Endothelial cell of umbilical vein (primary cell): ENCODE results near the gene KCTD17. TPM values are rescaled to one million over a fixed set of nuclear protein-coding genes. Genes with fewer than 3 reads are reported as not detected.

ENCODE experiments used
- BruUV-seq: library from RNA; stranded (reverse); fragments of 400-500 nt; replicated peaks from 2 replicates; lab custom pipeline; 2021; lab: Mats Ljungman, UMichigan
- CTCF ChIA-PET: fragments of 300-600, 350-600 bp; sonication (Branson Sonifier 250); formaldehyde crosslinking; loops from one replicate; lab custom pipeline; 2021; ENCODE audit warnings: antibody characterized with exemption, inconsistent platforms; lab: Charles Lee
- POLR2A ChIA-PET: fragments of 300-600, 350-600 bp; sonication (Branson Sonifier 250); formaldehyde crosslinking; loops from one replicate; lab custom pipeline; 2021; ENCODE audit warnings: antibody characterized with exemption, inconsistent platforms; lab: Charles Lee
- DNase-seq: peaks from one replicate; pipeline ENCODE4 v3.0.0-alpha.2; 2011; ENCODE audit warnings: low read depth, low spot score
- FAIRE-seq: peaks from 2 replicates; lab custom pipeline; 2011; peaks lifted over from hg19 to GRCh38; lab: Jason Lieb, UNC
- H2AFZ ChIP-seq: 2 replicates; pipeline ENCODE4 v1.6.0; 2012; ENCODE audit warnings: low read depth, low read length, control low read depth, inconsistent platforms
- H3K27ac ChIP-seq: 2 replicates; pipeline ENCODE4 v1.5.1; 2011; ENCODE audit warnings: low read depth, mild to moderate bottlenecking, control low read depth, low read length, moderate library complexity; ENCODE audit not compliant: insufficient read depth
- H3K27me3 ChIP-seq, 2 experiments: 2 replicates each; pipeline versions ENCODE4 v1.6.0 to v1.6.1; 2011; ENCODE audit warnings: low read length in 2 of 2, mixed read lengths in 1 of 2; ENCODE audit not compliant: control insufficient read depth in 2 of 2, insufficient read depth in 2 of 2
- H3K36me3 ChIP-seq, 2 experiments: 2 replicates in 1 of 2; 3 replicates in 1 of 2; pipeline ENCODE4 v1.5.1; 2011; ENCODE audit warnings: low read length in 2 of 2, mild to moderate bottlenecking in 1 of 2, moderate library complexity in 1 of 2; ENCODE audit not compliant: control insufficient read depth in 2 of 2, insufficient read depth in 2 of 2; ENCODE audit errors: extremely low read depth in 1 of 2
- H3K4me1 ChIP-seq: 3 replicates; pipeline ENCODE4 v1.5.1; 2011; ENCODE audit warnings: mild to moderate bottlenecking, low read length; ENCODE audit not compliant: control insufficient read depth, insufficient read depth; ENCODE audit errors: extremely low read depth
- H3K4me2 ChIP-seq: 2 replicates; pipeline ENCODE4 v1.6.1; 2011; ENCODE audit warnings: low read length, control low read depth, mixed read lengths; ENCODE audit not compliant: insufficient read depth
- H3K4me3 ChIP-seq, 3 experiments: fragments of 200-600 bp in 1 of 3; sonication (generic), shearing (Covaris generic) in 1 of 3; replicated peaks in 1 of 3; 2 replicates each; pipeline ENCODE4 v1.5.1; 2011 to 2016; ENCODE audit warnings: control low read depth in 3 of 3, low read length in 3 of 3, mild to moderate bottlenecking in 2 of 3, inconsistent platforms in 1 of 3, low read depth in 1 of 3, moderate library complexity in 1 of 3; ENCODE audit not compliant: insufficient read depth in 1 of 3
- H3K79me2 ChIP-seq: 2 replicates; pipeline ENCODE4 v1.6.0; 2012; ENCODE audit warnings: low read length, inconsistent platforms; ENCODE audit not compliant: control insufficient read depth, insufficient read depth
- H3K9ac ChIP-seq: replicated peaks from 2 replicates; pipeline ENCODE3; 2011; ENCODE audit warnings: low read length, control low read depth; ENCODE audit not compliant: insufficient read depth; ENCODE audit errors: extremely low read depth
- H3K9me1 ChIP-seq: replicated peaks from 3 replicates; pipeline ENCODE4 v1.6.0; 2011; ENCODE audit warnings: mild to moderate bottlenecking, low read length; ENCODE audit not compliant: control insufficient read depth, insufficient read depth; ENCODE audit errors: extremely low read depth
- H3K9me3 ChIP-seq: replicated peaks from 2 replicates; pipeline ENCODE4 v1.5.1; 2012; ENCODE audit warnings: low read length, inconsistent platforms; ENCODE audit not compliant: control insufficient read depth, insufficient read depth
- H4K20me1 ChIP-seq: replicated peaks from 2 replicates; pipeline ENCODE3; 2011; ENCODE audit warnings: mild to moderate bottlenecking, low read length; ENCODE audit not compliant: control insufficient read depth, insufficient read depth; ENCODE audit errors: extremely low read depth
- EZH2 ChIP-seq: IDR thresholded peaks from 2 replicates; pipeline ENCODE4 v1.6.1; 2012; ENCODE audit warnings: borderline replicate concordance, low read depth, mild to moderate bottlenecking, moderate library complexity, low read length, inconsistent platforms; ENCODE audit not compliant: severe bottlenecking
- FOS ChIP-seq: IDR thresholded peaks from 2 replicates; pipeline ENCODE4 v1.6.1; 2011; ENCODE audit warnings: mild to moderate bottlenecking, low read length, moderate library complexity, borderline replicate concordance; ENCODE audit not compliant: insufficient read depth
- GATA2 ChIP-seq: IDR thresholded peaks from 2 replicates; pipeline ENCODE4 v1.7.0; 2011; ENCODE audit warnings: low read depth, mild to moderate bottlenecking, moderate library complexity, mixed read lengths, low read length; ENCODE audit not compliant: insufficient read length, insufficient read depth
- JUN ChIP-seq: IDR thresholded peaks from 2 replicates; pipeline ENCODE4 v1.6.1; 2011; ENCODE audit warnings: borderline replicate concordance, low read depth; ENCODE audit not compliant: insufficient read length, insufficient read depth
- MYC ChIP-seq: IDR thresholded peaks from one replicate; pipeline ENCODE4 v1.6.1; 2011; ENCODE audit warnings: mild to moderate bottlenecking, low read depth, low read length
- POLR2A ChIP-seq: IDR thresholded peaks from 2 replicates; pipeline ENCODE4 v1.6.1; 2012; ENCODE audit warnings: low read depth, mild to moderate bottlenecking, control low read depth, low read length
- POLR2AphosphoS5 ChIP-seq: IDR thresholded peaks from 2 replicates; pipeline ENCODE4 v1.6.1; 2012; ENCODE audit warnings: low read depth, mild to moderate bottlenecking, control low read depth, low read length, moderate library complexity; ENCODE audit not compliant: insufficient read depth
- dilution Hi-C: fragments of 300-500 bp; cut with MboI; formaldehyde crosslinking; loops from one replicate; pipeline ENCODE4 v1.15.0; 2019; ENCODE audit warnings: low sequenced_read_pairs; ENCODE audit not compliant: extremely low pct_ligation_motif_present
- intact Hi-C: fragments of 100-400 bp; cut with micrococcal nuclease; formaldehyde crosslinking; loops from one replicate; pipeline ENCODE4 v1.10.0; 2022
- polyA plus RNA-seq, 4 experiments: library from polyadenylated mRNA; depleted of rRNA in 3 of 4; stranded (reverse) in 3 of 4; unstranded in 1 of 4; fragments of >200 nt; gene quantifications; 2 replicates each; pipeline versions ENCODE4 v1.2.1 to v1.2.3, GENCODE V29; 2011 to 2012; ENCODE audit warnings: missing spikeins in 1 of 4
- total RNA-seq: library from RNA; stranded (reverse); gene quantifications from 2 replicates; pipeline ENCODE4 v1.2.3, GENCODE V29; 2021
- TF ChIP-seq, protein P1 (sequence below): IDR thresholded peaks from 2 replicates; pipeline ENCODE4 v1.6.1; 2011; ENCODE audit not compliant: insufficient read depth, insufficient read length
- TF ChIP-seq, protein P2 (sequence below), 2 donors: IDR thresholded peaks; 1 replicate in 1 of 2; 2 replicates in 1 of 2; pipeline ENCODE4 v1.5.1; 2011; ENCODE audit warnings: low read length in 2 of 2, mild to moderate bottlenecking in 2 of 2, moderate library complexity in 2 of 2, control low read depth in 1 of 2, inconsistent platforms in 1 of 2, low read depth in 1 of 2; ENCODE audit not compliant: insufficient read depth in 1 of 2; ENCODE audit errors: extremely low read depth in 1 of 2

KCTD17 gene
- total and polyA plus RNA-seq, 2 donors (not counting 3 experiments of a cell fraction or from before 2014, with no cell fraction given): 59.2 to 73.0 TPM

DNA sequence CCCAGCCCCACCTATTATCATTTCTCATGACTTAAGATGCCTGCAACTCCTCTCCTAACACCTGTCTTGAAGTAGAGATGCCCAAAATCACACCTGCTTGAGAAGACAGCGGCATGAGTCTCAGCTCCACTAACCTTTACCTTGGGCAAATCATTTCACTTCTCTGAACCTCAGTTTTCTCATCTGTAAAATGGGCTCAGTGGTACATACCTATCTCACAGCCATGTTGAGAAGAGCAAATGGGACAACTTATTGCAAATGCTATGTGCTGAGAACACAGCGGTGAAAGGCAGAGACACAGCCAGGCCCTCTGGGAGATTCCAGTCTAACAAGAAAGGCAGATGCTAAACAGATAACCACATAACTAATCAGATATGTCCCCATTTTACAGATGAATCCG lies 40.1 kb upstream of the KCTD17 start:
- Histone ChIP-seq H3K27me3 (peaks cover 0 to 1% of the 10 kb centered on the region in 2 experiments), H3K27ac (no peak overlapping the region), H3K79me2 (no peaks in the 10 kb centered on the region), H3K4me1 (peaks cover 14% of the 10 kb centered on the region), H3K9ac (no peak overlapping the region), H3K36me3 (no peaks in the 10 kb centered on the region), H3K4me3 (no peak overlapping the region), H4K20me1 (no peaks in the 10 kb centered on the region), H3K4me2 (no peak overlapping the region), H3K9me1 (no peaks in the 10 kb centered on the region), H3K9me3 (no peaks in the 10 kb centered on the region), H2AFZ (no peak overlapping the region)
- intact Hi-C loops: no loop called here
- no peak for DNase-seq
- dilution Hi-C loops: no loop called here
- TF ChIP-seq, protein P1, sequence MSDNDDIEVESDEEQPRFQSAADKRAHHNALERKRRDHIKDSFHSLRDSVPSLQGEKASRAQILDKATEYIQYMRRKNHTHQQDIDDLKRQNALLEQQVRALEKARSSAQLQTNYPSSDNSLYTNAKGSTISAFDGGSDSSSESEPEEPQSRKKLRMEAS: no peak
- TF ChIP-seq GATA2 (no peak), EZH2 (no peak), FOS (no peak), POLR2A (no peak), JUN (no peak), MYC (no peak), POLR2AphosphoS5 (no peak)
- TF ChIP-seq, protein P2, sequence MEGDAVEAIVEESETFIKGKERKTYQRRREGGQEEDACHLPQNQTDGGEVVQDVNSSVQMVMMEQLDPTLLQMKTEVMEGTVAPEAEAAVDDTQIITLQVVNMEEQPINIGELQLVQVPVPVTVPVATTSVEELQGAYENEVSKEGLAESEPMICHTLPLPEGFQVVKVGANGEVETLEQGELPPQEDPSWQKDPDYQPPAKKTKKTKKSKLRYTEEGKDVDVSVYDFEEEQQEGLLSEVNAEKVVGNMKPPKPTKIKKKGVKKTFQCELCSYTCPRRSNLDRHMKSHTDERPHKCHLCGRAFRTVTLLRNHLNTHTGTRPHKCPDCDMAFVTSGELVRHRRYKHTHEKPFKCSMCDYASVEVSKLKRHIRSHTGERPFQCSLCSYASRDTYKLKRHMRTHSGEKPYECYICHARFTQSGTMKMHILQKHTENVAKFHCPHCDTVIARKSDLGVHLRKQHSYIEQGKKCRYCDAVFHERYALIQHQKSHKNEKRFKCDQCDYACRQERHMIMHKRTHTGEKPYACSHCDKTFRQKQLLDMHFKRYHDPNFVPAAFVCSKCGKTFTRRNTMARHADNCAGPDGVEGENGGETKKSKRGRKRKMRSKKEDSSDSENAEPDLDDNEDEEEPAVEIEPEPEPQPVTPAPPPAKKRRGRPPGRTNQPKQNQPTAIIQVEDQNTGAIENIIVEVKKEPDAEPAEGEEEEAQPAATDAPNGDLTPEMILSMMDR (IDR thresholded peaks at IDR 0.05; ENCODE audit: extremely low read depth in 1 of 2, insufficient read depth in 1 of 2, low read depth in 1 of 2, low read length in 2 of 2): no peak
- no peak for FAIRE-seq
- ChIA-PET CTCF (interaction anchor here (1.6 kb wide), 1 partner anchor 8 kb away, joined by 3 read pairs; the partner anchor contains the start of genes MPST and TST), POLR2A (no interaction called here)
- no TSS peak for BruUV-seq
